Peyer's patch (tissue), 4 donors: ENCODE data around the gene VAMP2. TPM values are rescaled to one million over a fixed set of nuclear protein-coding genes. Genes with fewer than 3 reads are reported as not detected.

Source experiments
- DNase-seq, 3 donors: peaks; one replicate each; pipeline ENCODE4 v3.0.0-alpha.2; 2017 to 2019
- H3K27ac ChIP-seq, 4 donors: fragments of 200-600 bp; sonication (generic); one replicate each; pipeline ENCODE4 v1.5.1; 2016 to 2019
- H3K27me3 ChIP-seq, 2 donors: fragments of 200-600 bp; sonication (generic); one replicate each; pipeline ENCODE4 v1.5.1; 2019
- H3K36me3 ChIP-seq, 3 donors: fragments of 200-600 bp; sonication (generic); one replicate each; pipeline ENCODE4 v1.5.1; 2016 to 2019
- H3K4me1 ChIP-seq, 4 donors: fragments of 200-600 bp; sonication (generic); one replicate each; pipeline ENCODE4 v1.5.1; 2016 to 2019
- H3K4me3 ChIP-seq, 4 donors: fragments of 200-600 bp; sonication (generic); 1 replicate in 3 of 4; 2 replicates in 1 of 4; pipeline ENCODE4 v1.5.1; 2016 to 2019; ENCODE audit warnings: mild to moderate bottlenecking in 1 of 4
- H3K9me3 ChIP-seq, 4 donors: fragments of 200-600 bp; sonication (generic); one replicate each; pipeline ENCODE4 v1.5.1; 2016 to 2019; ENCODE audit warnings: mild to moderate bottlenecking in 1 of 4
- POLR2A ChIP-seq, 2 donors: fragments of 450-650 bp; IDR thresholded peaks; one replicate each; pipeline ENCODE4 v1.5.1; 2017; ENCODE audit warnings: antibody characterized with exemption in 2 of 2, mild to moderate bottlenecking in 2 of 2, moderate library complexity in 2 of 2
- total RNA-seq, 4 donors: library from RNA; depleted of rRNA; stranded (reverse); fragments of >200 nt; gene quantifications; one replicate each; pipeline ENCODE4 v1.1.0, GENCODE V29; 2016
- TF ChIP-seq, protein P1 (sequence below), 6 experiments: fragments of 450-650 bp in 4 of 6; fragments of 200-600 bp in 2 of 6; sonication (generic) in 1 of 6; IDR thresholded peaks; one replicate each; pipeline ENCODE4 v1.5.1; 2017 to 2019; ENCODE audit warnings: antibody characterized with exemption in 6 of 6, mild to moderate bottlenecking in 3 of 6, moderate library complexity in 1 of 6

The VAMP2 gene
- total RNA-seq, 4 donors from 2014 or later = 10.7 to 40.2 (median 32.4) TPM

DNA sequence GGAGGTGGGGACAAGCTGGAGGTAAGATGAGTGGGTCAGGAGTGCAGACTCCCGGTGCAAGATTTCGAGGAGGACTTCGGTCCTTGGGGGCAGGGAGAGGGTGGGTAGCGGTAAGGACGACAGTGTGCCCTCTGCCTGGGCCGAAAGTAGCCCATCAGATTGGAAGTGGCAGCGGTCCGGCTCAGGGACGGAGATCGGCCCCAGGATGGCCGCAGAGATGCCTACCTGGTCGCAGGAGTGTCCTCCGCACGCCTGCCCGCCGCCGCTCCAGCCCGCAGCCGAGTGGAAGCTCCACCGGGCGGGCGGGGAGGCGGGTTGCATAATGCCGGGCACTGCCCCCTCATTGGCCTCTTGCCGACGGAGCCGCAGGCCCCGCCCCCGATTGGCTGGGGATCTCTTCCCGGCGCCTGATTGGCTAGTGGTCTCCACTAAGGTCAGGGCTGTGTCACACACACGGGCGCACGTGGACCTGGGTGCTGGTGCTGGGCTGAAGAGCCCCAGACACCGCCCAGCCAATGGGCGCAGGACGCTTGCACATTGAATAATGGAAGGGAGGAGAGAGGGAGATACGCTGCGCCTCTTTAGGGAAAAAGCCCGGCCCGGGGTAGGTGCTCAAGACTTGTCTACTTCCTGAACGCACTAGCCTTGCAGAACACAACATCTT, 10.5 kb downstream of the VAMP2 start, which contains the start of gene PER1:
Gene PER1, minus strand, starts transcription at position 293 of the 664 bp plus-strand sequence. CDS start 1,698 bp downstream, outside the sequence.
- H3K9me3 ChIP-seq = no peaks in the 10 kb centered on the region
- peak within 1 kb of the TSS; percentile 91 to 99 (median 99) for H3K27ac ChIP-seq
- peaks cover 0 to 38% (median 9%) of the 10 kb centered on the region in 3 donors for H3K36me3 ChIP-seq
- no peaks in the 10 kb centered on the region for H3K27me3 ChIP-seq
- peak; percentile 88 to 97 (median 97) for DNase-seq
- peak within 1 kb of the TSS; percentile 37 to 62 (median 55) for H3K4me3 ChIP-seq
- TF ChIP-seq, protein P1, sequence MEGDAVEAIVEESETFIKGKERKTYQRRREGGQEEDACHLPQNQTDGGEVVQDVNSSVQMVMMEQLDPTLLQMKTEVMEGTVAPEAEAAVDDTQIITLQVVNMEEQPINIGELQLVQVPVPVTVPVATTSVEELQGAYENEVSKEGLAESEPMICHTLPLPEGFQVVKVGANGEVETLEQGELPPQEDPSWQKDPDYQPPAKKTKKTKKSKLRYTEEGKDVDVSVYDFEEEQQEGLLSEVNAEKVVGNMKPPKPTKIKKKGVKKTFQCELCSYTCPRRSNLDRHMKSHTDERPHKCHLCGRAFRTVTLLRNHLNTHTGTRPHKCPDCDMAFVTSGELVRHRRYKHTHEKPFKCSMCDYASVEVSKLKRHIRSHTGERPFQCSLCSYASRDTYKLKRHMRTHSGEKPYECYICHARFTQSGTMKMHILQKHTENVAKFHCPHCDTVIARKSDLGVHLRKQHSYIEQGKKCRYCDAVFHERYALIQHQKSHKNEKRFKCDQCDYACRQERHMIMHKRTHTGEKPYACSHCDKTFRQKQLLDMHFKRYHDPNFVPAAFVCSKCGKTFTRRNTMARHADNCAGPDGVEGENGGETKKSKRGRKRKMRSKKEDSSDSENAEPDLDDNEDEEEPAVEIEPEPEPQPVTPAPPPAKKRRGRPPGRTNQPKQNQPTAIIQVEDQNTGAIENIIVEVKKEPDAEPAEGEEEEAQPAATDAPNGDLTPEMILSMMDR (IDR thresholded peaks at IDR 0.05) = peak in 1 of 6 experiments; percentile 19
- TF ChIP-seq POLR2A (IDR thresholded peaks at IDR 0.05) = peak; percentile 89 to 96
- H3K4me1 ChIP-seq = peaks cover 2 to 40% (median 27%) of the 10 kb centered on the region in 4 donors

DNA sequence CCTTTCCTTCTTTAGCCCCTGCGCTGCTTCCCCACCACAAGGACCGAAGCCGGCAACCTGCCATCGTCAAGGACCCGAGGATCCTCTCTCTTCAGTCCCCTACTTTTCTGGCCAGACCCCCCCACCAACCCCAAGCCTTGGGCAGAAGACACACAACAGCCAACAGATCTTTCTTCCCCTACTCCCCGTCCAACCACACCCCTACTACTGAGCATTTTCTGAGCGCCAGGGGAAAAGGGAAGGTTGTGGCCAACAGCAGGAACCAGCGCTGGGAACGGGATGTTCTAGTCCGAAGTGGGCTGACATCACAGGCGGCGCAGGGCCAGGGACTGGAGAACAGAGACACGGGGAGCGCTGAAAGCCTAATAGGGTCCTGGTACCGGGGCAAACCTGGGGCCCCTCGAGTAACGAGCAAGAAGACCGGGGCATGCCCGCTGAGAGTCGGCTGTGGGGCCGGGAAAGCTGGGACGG, 11.1 kb downstream of the VAMP2 start:
- peak overlapping the region; percentile 37 to 62 (median 55) for H3K4me3 ChIP-seq

DNA sequence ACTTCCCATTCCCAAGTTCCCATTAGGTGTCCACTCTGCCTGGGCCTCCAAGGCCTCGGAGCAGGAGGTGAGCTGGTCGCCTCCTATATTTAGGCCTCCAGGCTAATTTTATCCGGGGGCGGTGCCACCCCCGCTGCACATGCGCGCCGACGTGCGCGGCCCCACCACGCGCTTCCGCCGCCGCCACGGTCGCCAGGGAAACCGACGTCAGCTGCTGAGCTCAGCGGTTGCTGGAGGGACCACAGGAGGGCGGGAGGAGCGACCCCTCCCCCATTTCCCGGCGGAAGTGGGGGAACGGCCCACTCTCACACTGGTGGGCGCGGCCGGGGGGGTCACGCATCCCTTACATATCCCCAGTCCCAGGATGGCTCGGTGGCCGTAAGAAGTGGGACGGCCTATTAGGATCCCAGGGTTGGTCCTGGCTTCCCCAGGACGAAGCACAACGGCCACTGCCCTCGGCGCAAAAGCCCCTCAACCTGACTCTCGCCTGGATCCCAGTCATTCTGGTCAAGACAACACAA, 11.6 kb downstream of the VAMP2 start:
- no peak for TF ChIP-seq POLR2A (IDR thresholded peaks at IDR 0.05)
- TF ChIP-seq, protein P1 (IDR thresholded peaks at IDR 0.05) = peak in 4 of 6 experiments; percentile 5 to 28 (median 8)
- peak overlapping the region; percentile 91 to 99 (median 99) for H3K27ac ChIP-seq
- peaks cover 2 to 36% (median 26%) of the 10 kb centered on the region in 4 donors for H3K4me1 ChIP-seq

More for the DNA sequence above, 11.1 kb downstream of the VAMP2 start:
- Histone ChIP-seq H3K9me3 (no peaks in the 10 kb centered on the region), H3K27ac (peak overlapping the region; percentile 91 to 99 (median 99)), H3K4me1 (peaks cover 2 to 36% (median 26%) of the 10 kb centered on the region in 4 donors), H3K36me3 (peaks cover 0 to 43% (median 9%) of the 10 kb centered on the region in 3 donors), H3K27me3 (no peaks in the 10 kb centered on the region)
- peak; percentile 79 to 94 (median 84) for DNase-seq
- TF ChIP-seq POLR2A (IDR thresholded peaks at IDR 0.05) = peak in 1 of 2 donors; percentile 29
- TF ChIP-seq, protein P1 (IDR thresholded peaks at IDR 0.05) = no peak

DNA sequence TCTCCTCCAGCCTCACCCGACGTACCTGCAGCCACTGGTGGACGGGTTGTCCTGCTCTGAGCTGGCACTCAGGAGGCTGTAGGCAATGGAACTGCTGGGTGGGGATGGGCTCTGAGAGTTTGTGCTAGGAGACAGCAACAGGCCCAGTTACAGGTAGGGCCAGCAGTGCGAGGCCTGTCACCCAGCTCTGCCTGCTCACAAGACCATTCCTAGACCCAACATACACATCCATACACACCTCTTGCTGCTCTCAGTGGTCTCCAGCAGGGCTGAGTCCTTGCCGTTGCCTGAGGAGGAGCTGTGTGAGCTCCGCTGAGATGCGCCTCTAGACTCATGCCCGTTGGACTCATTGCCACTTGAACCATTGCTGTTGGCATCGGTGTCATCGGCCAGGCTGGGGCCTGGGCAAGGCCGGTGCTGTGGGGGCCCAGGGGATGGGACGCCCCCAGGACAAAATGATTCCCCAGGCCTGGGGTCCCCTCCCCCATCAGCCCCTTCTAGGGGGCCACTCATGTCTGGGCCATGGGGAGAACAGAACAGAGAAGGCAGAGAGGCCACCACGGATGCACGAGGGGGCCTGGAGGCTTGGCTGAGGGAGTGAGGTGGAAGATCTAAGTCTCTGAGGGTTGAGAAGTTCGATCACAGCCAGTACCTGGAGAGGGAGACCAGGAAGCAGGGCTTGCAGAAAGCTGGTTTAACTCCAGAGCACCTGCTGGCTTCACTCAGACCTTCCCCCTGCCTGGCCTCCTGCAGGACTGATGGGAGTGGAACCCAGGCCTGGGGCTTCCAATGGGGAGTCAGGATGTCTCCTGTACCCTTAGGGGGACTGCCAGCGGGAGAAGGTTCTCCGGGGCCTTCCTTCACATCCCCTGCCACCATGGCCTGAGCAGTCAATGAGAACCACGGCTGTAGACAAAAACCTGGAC, 12.3 kb downstream of the VAMP2 start:
- TF ChIP-seq, protein P1 (IDR thresholded peaks at IDR 0.05) = no peak
- no peak for TF ChIP-seq POLR2A (IDR thresholded peaks at IDR 0.05)
- H3K36me3 ChIP-seq = peaks cover 0 to 55% (median 9%) of the 10 kb centered on the region in 3 donors
- no peak for DNase-seq
- peak overlapping the region; percentile 37 to 62 (median 55) for H3K4me3 ChIP-seq
- H3K27ac ChIP-seq = peak overlapping the region; percentile 91 to 99 (median 99)
- no peaks in the 10 kb centered on the region for H3K9me3 ChIP-seq
- peaks cover 2 to 36% (median 26%) of the 10 kb centered on the region in 4 donors for H3K4me1 ChIP-seq
- no peaks in the 10 kb centered on the region for H3K27me3 ChIP-seq

More for the DNA sequence above, 11.6 kb downstream of the VAMP2 start:
- peak; percentile 83 to 96 (median 88) for DNase-seq
- no peaks in the 10 kb centered on the region for H3K27me3 ChIP-seq
- H3K36me3 ChIP-seq = peaks cover 0 to 48% (median 9%) of the 10 kb centered on the region in 3 donors
- H3K4me3 ChIP-seq = peak overlapping the region; percentile 37 to 62 (median 55)
- H3K9me3 ChIP-seq = no peaks in the 10 kb centered on the region
